Measurements from ENCODE around the gene CCDC85B.

DNA sequence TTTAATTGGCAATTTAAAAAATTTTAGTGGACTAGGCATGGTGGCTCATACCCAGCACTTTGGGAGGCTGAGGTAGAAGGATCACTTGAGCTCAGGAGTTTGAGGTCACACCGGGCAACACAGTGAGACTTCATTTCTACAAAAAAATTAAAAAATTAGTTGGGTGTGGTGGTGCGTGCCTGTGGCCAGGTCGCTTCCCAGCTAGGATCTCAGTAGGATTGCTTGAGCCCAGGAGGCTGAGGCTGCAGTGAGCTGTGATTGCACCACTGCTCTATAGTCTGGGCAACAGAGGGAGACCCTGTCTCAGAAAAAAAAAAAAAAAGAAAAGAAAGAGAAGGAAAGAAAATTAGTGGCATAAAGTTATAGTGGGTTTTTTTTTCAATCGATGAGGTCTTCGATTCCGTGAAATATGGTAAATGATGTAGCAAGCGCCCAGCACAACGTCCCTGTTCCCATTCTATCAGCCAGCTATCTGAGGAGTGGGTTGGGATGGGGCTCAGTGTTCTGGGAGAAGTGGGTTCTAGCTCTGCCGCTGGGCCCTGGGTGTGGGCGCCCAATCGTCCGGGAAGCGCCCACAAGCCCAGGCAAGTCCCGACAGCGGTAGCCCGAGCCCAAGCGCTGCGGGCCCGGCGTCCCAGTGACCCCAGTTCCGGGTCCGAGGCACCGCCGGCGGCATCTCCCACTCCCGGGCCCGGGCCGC, 8.3 kb downstream of the CCDC85B start:
- TF ChIP-seq, protein P1, sequence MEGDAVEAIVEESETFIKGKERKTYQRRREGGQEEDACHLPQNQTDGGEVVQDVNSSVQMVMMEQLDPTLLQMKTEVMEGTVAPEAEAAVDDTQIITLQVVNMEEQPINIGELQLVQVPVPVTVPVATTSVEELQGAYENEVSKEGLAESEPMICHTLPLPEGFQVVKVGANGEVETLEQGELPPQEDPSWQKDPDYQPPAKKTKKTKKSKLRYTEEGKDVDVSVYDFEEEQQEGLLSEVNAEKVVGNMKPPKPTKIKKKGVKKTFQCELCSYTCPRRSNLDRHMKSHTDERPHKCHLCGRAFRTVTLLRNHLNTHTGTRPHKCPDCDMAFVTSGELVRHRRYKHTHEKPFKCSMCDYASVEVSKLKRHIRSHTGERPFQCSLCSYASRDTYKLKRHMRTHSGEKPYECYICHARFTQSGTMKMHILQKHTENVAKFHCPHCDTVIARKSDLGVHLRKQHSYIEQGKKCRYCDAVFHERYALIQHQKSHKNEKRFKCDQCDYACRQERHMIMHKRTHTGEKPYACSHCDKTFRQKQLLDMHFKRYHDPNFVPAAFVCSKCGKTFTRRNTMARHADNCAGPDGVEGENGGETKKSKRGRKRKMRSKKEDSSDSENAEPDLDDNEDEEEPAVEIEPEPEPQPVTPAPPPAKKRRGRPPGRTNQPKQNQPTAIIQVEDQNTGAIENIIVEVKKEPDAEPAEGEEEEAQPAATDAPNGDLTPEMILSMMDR (IDR thresholded peaks at IDR 0.05): no peak
- TF ChIP-seq POLR2A (IDR thresholded peaks at IDR 0.05): no peak

Measured in right lobe of liver (tissue), 4 donors.